ENCODE data around the gene GATAD2B. TPM values are rescaled to one million over a fixed set of nuclear protein-coding genes. Genes with fewer than 3 reads are reported as not detected.
A peak's percentile ranks its signal among the peaks of the same experiment; 100 is the strongest.

GATAD2B gene
- polyA plus RNA-seq, 3 donors from 2014 or later, result 1.3 to 5.5 (median 2.1) TPM

DNA sequence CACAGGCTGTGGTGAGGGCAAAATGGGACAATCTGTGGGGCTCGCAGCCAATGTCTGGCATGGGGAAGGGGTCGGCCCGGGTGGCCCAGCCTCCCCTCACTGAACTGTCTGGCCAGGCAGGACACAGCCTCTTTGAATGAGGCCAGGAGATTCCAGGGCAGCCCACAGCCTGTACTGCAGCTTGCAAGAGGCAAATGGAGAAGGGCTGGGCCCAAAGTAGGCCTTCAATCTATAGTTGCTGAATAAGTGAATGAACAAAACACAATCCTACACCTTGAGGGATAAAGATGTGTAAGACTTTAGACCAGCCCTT lies 124.3 kb downstream of the GATAD2B start:
- H3K27me3 Mint-ChIP-seq (ENCODE audit: low read depth in 3 of 3), result peaks cover 1 to 7% (median 3%) of the 10 kb centered on the region in 3 donors
- H3K4me1 Mint-ChIP-seq, result peaks cover 40 to 45% of the 10 kb centered on the region in 2 donors
- H3K36me3 Mint-ChIP-seq, result peaks cover 0 to 3% (median 0%) of the 10 kb centered on the region in 3 donors
- H3K27ac Mint-ChIP-seq, result no peak overlapping the region
- no peaks in the 10 kb centered on the region for H3K9me3 Mint-ChIP-seq
- DNase-seq, result no peak
- H3K4me3 Mint-ChIP-seq, result no peak overlapping the region

DNA sequence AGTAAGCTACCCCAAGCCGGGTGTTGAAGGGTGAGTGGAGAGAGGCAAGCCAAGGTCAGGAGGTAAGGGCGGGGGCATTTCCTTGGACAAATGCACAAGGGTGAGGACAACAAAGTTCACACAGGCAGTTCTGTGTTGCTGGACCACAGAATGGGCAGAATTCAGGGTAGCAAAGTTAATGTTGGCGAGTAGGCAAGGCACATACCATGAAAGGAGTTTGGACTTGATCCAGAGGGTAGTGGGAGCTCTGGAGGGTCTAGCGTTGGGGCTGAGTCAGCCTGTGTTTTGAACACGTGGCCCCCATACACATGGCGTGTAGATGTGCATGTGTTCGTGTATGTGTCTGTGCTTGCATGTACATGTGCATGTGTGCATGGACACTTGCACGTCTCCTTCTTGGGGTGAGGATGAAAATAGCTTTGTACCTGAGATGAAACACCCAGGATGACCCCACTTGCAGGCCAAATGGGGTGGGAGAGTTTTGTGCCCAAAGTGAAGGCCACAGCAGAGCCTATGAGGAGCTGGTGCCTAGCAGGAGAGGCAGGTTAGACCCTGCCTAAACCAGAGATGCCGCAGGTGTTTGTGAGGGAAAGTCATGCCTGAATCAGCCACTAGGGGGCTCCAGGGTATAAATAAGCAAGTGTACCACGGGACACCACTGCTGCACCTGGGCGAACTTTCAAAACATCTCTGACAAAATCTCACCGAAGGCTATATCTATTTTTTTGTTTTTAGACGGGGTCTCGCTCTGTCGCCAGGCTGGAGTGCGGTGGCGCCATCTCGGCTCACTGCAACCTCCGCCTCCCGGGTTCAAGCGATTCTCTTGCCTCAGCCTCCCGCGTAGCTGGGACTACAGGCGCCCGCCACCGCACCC lies 125.7 kb downstream of the GATAD2B start:
- peak overlapping the region; percentile 55 to 79 (median 74) for H3K4me3 Mint-ChIP-seq
- peak; percentile 70 to 77 (median 73) for DNase-seq
- H3K9me3 Mint-ChIP-seq, result no peaks in the 10 kb centered on the region
- peak overlapping the region; percentile 46 to 87 (median 64) for H3K27ac Mint-ChIP-seq
- peaks cover 1 to 7% (median 3%) of the 10 kb centered on the region in 3 donors for H3K27me3 Mint-ChIP-seq (ENCODE audit: low read depth in 3 of 3)
- peaks cover 36 to 45% of the 10 kb centered on the region in 2 donors for H3K4me1 Mint-ChIP-seq
- peaks cover 0 to 3% (median 0%) of the 10 kb centered on the region in 3 donors for H3K36me3 Mint-ChIP-seq

DNA sequence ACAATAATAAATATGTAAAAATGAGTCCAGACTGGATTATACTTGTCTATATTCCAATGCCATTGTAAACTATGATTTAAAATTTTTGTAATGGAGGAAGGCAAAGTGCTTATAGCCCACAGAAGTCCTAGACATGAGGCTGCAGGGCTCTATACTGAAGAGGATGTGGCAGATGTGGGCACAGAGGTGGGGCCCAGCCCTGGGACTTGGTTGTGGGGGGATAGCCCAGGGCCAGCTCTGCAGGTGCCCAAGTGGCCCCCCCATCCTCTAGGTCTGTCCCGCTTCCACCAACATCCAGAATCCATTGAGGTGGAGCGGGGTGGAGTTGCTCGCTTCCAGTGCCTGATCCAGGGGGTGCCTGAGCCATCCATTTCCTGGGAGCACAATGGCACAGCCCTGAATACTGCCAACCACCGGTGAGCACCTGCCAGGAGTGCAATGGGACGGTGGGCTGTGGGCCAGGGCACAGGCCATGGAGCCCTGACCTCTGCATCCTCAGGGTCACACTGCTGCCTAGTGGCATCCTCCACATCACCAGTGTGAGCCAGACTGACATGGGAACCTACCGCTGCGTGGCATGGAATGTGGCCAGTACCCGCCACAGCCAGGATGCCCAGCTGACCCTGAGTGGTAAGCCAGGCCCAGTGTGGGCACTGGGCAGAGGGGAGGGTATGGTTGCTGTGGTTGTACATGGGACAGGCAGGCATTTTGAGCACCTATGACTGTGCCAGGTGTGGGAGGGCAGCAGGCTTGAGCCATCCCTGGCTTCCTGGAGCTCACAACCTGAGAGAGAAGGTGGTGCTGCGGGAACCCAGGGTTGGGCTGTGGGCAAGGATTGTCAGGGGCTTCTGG lies 126.6 kb downstream of the GATAD2B start:
- Mint-ChIP-seq H3K27me3 (ENCODE audit: low read depth in 3 of 3) (peaks cover under 1 to 7% (median 1%) of the 10 kb centered on the region in 3 donors), H3K4me3 (peak overlapping the region in 4 of 5 donors; percentile 21 to 79 (median 34)), H3K4me1 (peaks cover 43 to 50% of the 10 kb centered on the region in 2 donors), H3K9me3 (no peaks in the 10 kb centered on the region), H3K27ac (peak overlapping the region in 5 of 6 donors; percentile 46 to 84 (median 60)), H3K36me3 (peaks cover 0 to 3% (median 0%) of the 10 kb centered on the region in 3 donors)
- peak; percentile 39 to 44 (median 40) for DNase-seq

DNA sequence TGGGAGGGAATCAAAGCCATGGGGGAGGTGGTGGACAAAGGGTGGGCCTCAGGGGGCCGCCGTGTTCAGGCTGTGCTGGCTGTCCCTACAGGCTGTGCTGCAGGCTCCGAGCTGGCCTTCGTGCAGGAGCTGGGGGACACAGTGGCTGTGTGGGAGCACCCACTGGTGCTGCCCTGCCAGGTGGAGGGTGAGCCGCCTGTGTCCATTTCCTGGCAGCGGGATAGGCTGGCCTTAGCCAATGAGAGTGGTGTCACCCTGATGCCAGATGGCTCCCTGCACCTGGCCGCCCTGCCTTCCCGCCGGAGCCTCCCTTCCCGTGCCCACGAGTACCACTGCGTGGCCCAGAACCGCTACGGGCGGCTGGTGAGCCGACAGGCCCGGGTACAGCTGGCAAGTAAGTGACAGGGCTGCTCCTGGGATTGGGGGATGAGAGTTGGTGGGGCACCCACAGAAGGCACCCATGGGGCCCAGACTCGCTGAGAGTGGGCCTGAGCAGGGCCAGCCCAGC lies 127.4 kb downstream of the GATAD2B start:
- Mint-ChIP-seq H3K4me1 (peaks cover 51 to 58% of the 10 kb centered on the region in 2 donors), H3K27me3 (ENCODE audit: low read depth in 3 of 3) (peaks cover 0 to 7% (median 2%) of the 10 kb centered on the region in 3 donors), H3K4me3 (peak overlapping the region in 3 of 5 donors; percentile 21 to 68 (median 44)), H3K36me3 (peaks cover 0 to 3% (median 0%) of the 10 kb centered on the region in 3 donors), H3K27ac (peak overlapping the region in 1 of 6 donors; percentile 59), H3K9me3 (no peaks in the 10 kb centered on the region)
- DNase-seq, result no peak

DNA sequence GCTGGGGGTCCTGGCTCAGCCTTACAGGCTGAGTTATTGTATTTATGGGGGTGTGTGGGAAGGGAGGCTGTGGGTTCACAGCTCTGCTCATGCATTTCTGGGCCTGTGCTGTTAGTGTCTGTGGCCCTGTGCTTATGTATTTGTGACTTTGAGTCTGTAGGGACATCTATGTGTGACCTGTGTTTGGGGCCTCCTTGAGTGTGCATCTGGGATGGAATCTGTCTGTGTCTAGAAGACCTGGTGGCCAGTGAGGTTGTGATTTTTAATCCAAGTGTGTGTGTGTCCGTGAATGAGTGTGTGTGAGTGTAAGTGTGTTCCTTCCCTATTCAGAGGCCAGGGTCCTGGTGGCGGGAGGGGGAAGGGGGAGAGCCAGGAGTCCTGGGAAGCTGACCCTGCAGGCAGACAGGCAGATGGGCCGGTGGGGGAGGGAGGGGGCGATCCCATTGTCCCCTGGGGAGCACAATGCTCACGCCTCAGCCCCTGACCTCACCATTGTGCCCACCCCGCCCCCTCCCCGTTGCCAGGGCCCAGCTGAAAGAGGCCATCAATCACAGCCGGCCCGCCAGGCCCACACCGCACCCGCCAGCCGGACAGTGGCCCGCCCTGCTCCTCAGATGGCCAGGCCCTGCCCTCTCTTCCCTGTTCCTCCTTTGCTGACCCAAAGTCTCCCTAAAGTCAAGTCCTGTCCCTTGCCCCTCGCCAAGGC lies 128.0 kb downstream of the GATAD2B start:
- Mint-ChIP-seq H3K27me3 (ENCODE audit: low read depth in 3 of 3) (peaks cover 0 to 7% (median 2%) of the 10 kb centered on the region in 3 donors), H3K9me3 (no peaks in the 10 kb centered on the region), H3K4me3 (peak overlapping the region; percentile 29 to 64 (median 52)), H3K27ac (peak overlapping the region; percentile 31 to 83 (median 54)), H3K36me3 (peaks cover 0 to 3% (median 0%) of the 10 kb centered on the region in 3 donors), H3K4me1 (peaks cover 57 to 64% of the 10 kb centered on the region in 2 donors)
- no peak for DNase-seq

DNA sequence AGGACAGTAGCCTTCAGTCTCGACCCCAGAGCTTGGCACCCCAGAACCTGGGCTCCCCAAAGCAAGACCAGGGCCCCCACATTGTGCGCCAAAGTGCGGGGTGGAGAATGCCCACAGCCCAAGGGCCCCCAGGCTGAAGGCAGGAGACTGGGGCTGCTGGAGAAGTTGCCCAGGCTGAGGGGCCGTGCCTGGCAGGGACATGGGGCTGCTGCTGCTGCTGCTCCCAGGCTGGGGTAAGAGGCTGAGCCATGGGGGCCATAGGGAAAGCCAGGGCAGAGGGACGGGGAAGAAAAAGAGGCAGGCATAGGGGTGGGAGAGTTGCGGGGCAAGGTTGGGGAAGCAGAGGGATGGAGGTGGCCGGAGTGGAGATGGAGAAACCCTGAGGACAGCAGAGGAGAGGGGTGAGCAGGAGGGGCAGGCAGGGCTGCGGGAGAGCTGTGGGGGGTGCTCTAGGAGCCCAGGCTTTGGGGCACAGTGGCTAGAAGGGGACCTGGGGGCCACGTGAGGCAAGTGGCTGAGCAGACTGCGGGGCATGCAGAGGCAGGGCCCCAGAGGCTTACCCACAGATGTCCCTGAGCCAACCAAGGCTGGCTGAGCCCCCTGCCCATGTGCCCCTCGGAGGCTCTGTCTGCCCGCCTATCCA lies 128.7 kb downstream of the GATAD2B start:
- Mint-ChIP-seq H3K4me3 (no peak overlapping the region), H3K4me1 (peaks cover 61 to 71% of the 10 kb centered on the region in 2 donors), H3K9me3 (no peaks in the 10 kb centered on the region), H3K27ac (peak overlapping the region in 4 of 6 donors; percentile 31 to 83 (median 48)), H3K27me3 (ENCODE audit: low read depth in 3 of 3) (peaks cover 0 to 7% (median 4%) of the 10 kb centered on the region in 3 donors), H3K36me3 (peaks cover 0 to 3% (median 0%) of the 10 kb centered on the region in 3 donors)
- DNase-seq, result no peak

DNA sequence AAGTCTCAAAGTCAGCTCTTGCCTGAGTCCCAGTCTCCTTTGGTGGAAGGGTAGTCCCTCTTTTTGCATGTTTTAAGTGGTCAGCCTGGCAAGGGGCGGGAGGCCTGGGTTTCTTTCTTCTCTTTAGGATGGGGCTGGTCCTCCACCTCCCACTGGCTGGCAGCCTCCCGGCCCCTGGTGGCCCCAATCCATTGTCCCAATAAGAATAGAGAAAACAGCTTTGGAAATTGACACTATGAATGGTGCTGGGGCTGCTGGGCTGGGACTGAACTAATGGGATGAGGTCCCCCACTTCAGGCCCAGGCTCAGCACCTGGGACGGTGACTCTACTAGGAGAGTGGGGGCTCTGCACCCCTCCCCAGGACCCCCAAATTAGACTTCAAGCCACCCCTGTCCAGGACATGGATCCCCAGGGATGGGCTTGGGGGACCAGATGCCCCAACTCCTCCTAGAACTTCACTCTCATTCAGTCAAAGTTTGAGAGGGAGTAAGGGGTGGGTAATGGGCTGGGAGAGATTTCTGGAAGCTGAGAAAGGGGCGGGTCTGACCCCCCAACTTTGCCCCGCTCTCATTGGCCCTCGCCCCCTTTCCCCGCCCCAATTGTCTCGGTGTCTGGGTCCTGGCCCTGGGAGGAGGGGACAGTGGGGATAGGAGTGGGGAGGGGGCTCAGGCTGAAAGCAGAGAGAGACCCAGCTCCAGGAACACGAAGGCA lies 129.4 kb downstream of the GATAD2B start:
- H3K9me3 Mint-ChIP-seq, result no peaks in the 10 kb centered on the region
- peaks cover 0 to 6% (median 3%) of the 10 kb centered on the region in 3 donors for H3K27me3 Mint-ChIP-seq (ENCODE audit: low read depth in 3 of 3)
- no peak overlapping the region for H3K27ac Mint-ChIP-seq
- peaks cover 0 to 3% (median 0%) of the 10 kb centered on the region in 3 donors for H3K36me3 Mint-ChIP-seq
- H3K4me3 Mint-ChIP-seq, result no peak overlapping the region
- peaks cover 64 to 76% of the 10 kb centered on the region in 2 donors for H3K4me1 Mint-ChIP-seq
- DNase-seq, result no peak

DNA sequence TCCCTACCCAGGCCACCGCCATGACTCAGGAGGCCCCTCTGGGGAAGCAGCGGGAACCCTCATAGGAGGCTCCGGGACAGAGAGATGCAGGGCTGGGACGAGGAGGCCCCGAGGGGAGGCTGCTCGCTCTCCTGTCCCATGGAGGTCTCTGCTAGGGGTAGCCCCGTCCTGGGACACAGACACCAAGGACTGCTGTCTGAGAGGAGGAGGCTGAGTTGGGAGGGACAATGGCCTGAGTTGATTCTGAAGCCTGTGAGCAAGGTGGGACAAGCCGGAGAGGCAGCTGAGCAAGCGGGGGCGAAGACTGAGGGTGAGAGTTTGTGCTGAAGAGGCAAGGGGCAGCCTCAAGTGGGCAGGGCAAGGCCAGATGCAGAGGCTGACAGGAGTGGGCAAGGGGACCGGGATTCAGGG lies 130.1 kb downstream of the GATAD2B start:
- H3K27ac Mint-ChIP-seq, result peak overlapping the region in 4 of 6 donors; percentile 22 to 69 (median 54)

DNA sequence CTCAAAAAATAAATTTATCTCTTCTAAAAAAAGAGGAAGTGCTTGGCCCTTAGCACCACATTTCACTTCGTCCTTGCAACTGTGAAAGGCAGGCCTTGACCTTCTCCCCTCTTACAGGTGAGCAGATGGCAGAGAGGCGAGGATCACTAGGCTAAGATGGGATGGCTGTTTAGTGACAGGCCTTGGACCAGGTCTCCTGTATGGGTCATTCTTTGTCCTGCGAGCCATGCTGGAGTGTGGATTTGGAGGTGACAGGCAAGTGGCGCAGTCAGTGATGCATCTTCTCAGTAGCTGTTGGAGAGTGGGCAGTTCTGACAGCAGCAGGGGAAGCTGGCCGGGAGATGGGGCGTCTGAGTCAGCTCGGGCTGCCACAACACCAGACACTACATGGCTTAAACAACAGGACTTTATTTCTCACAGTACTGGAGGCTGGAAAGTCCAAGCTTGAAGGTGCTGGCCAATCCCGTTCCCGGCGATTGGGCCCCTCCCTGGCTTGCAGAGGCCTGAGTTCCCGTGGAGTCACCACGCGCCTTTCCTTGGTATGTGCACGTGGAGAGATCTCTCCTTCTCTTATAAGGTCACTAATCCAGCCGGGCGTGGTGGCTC lies 131.0 kb downstream of the GATAD2B start:
- peaks cover 0 to 6% (median 2%) of the 10 kb centered on the region in 3 donors for H3K27me3 Mint-ChIP-seq (ENCODE audit: low read depth in 3 of 3)
- peaks cover 56 to 68% of the 10 kb centered on the region in 2 donors for H3K4me1 Mint-ChIP-seq
- H3K9me3 Mint-ChIP-seq, result no peaks in the 10 kb centered on the region
- peak overlapping the region; percentile 56 to 80 (median 77) for H3K4me3 Mint-ChIP-seq
- no peak for DNase-seq
- peaks cover 0 to 3% (median 0%) of the 10 kb centered on the region in 3 donors for H3K36me3 Mint-ChIP-seq
- H3K27ac Mint-ChIP-seq, result peak overlapping the region; percentile 79 to 91 (median 86)

More for the DNA sequence above, 130.1 kb downstream of the GATAD2B start:
- H3K27me3 Mint-ChIP-seq (ENCODE audit: low read depth in 3 of 3), result peaks cover 0 to 6% (median 2%) of the 10 kb centered on the region in 3 donors
- H3K4me1 Mint-ChIP-seq, result peaks cover 62 to 76% of the 10 kb centered on the region in 2 donors
- peaks cover 0 to 3% (median 0%) of the 10 kb centered on the region in 3 donors for H3K36me3 Mint-ChIP-seq
- no peaks in the 10 kb centered on the region for H3K9me3 Mint-ChIP-seq
- peak overlapping the region in 1 of 5 donors; percentile 51 for H3K4me3 Mint-ChIP-seq
- DNase-seq, result no peak

DNA sequence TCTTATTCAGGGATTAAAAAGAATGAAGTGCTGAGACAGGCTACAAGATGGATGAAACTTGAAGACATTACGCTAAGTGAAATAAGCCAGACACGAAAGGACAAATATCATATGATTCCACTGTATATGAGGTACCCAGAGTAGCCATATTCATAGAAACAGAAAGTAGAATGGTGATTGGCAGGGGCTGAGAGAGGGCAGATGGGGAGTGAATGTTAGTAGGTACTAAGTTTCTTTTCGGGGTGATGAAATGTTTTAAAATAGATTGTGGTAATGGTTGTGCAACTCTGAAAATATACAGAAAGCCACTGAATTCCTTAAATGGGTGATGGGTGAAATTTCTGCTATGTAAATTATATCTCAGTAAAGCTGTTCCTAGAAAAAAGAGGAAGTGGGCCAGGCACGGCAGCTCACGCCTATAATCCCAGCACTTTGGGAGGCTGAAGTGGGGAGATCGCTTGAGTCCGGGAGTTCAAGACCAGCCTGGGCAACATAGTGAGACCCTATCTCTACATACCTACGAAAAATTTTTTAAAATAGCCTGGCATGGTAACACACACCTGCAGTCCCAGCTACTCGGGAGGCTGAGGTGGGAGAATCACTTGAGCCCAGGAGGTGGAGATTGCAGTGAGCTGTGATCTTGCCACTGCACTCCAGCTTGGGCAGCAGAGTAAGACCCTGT lies 131.7 kb downstream of the GATAD2B start:
- DNase-seq, result peak; percentile 62 to 67 (median 64)
- H3K4me1 Mint-ChIP-seq, result peaks cover 50 to 61% of the 10 kb centered on the region in 2 donors
- H3K27me3 Mint-ChIP-seq (ENCODE audit: low read depth in 3 of 3), result peaks cover 0 to 6% (median 2%) of the 10 kb centered on the region in 3 donors
- peak overlapping the region; percentile 56 to 80 (median 77) for H3K4me3 Mint-ChIP-seq
- H3K36me3 Mint-ChIP-seq, result peaks cover 0 to 3% (median 0%) of the 10 kb centered on the region in 3 donors
- peak overlapping the region; percentile 79 to 91 (median 86) for H3K27ac Mint-ChIP-seq
- H3K9me3 Mint-ChIP-seq, result no peaks in the 10 kb centered on the region

DNA sequence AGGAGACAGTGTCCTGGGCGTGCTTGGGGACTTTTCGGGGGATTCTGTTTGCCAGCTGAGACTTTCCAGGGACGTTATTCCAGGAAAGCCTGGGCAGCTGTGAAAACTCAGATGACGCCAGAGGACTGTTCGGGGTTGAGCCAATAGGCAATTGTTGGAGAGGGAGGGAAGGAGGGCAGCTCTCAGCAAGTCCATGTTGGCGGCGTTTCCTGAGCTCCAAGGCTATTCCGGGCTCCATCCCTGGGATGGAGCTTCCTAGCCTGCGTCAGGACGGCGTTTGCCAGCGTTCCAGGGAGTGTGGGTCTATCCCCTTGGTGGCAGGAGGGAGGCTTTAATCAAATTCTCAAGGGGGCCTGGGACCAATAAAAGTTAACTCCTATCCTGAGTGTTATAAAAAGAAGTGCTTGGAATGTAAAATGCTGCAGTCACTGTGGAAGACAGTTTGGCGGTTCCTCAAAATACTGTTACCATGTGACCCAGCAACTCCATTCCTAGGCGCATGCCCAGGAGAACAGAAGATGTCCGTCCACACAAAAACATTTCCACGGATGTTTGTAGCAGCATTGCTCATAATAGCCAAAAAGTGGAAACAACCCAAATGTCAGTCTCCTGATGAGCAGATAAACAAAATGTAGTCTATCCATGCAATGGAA lies 132.3 kb downstream of the GATAD2B start:
- Mint-ChIP-seq H3K27me3 (ENCODE audit: low read depth in 3 of 3) (peaks cover 0 to 6% (median 2%) of the 10 kb centered on the region in 3 donors), H3K27ac (peak overlapping the region; percentile 79 to 91 (median 90)), H3K9me3 (no peaks in the 10 kb centered on the region), H3K36me3 (peaks cover 0 to 3% (median 0%) of the 10 kb centered on the region in 3 donors), H3K4me3 (peak overlapping the region; percentile 56 to 80 (median 77)), H3K4me1 (peaks cover 45 to 58% of the 10 kb centered on the region in 2 donors)
- DNase-seq, result no peak

All from immature natural killer cell (primary cell).